Thyroid gland (tissue), 4 donors: ENCODE results near the gene REC114.

ENCODE experiments used
- CTCF ChIP-seq, 6 experiments: fragments of 200-600 bp in 3 of 6; fragments of 450-650 bp in 3 of 6; sonication (generic) in 3 of 6; IDR thresholded peaks; one replicate each; pipeline ENCODE4 v1.5.1; 2016 to 2019; ENCODE audit warnings: antibody characterized with exemption in 6 of 6, mild to moderate bottlenecking in 2 of 6, inconsistent platforms in 1 of 6, moderate library complexity in 1 of 6
- POLR2A ChIP-seq, 2 donors: fragments of 450-650 bp; IDR thresholded peaks; one replicate each; pipeline ENCODE4 v1.6.1; 2017; ENCODE audit warnings: antibody characterized with exemption in 2 of 2, mild to moderate bottlenecking in 2 of 2, moderate library complexity in 1 of 2

- no peak for TF ChIP-seq CTCF (IDR thresholded peaks at IDR 0.05)
- no peak for TF ChIP-seq POLR2A (IDR thresholded peaks at IDR 0.05)
Observed at GRCh38 chr15:73596174-73596573, 153.2 kb downstream of the REC114 start.
